NCI-H128 (cell line): Measurements from ENCODE around the gene NR3C2.

Experiments
- DNase-seq: peaks from one replicate; lab custom pipeline; 2025; ENCODE audit not compliant: unreplicated experiment; lab: John Stamatoyannopoulos, UW

NR3C2 gene

DNA sequence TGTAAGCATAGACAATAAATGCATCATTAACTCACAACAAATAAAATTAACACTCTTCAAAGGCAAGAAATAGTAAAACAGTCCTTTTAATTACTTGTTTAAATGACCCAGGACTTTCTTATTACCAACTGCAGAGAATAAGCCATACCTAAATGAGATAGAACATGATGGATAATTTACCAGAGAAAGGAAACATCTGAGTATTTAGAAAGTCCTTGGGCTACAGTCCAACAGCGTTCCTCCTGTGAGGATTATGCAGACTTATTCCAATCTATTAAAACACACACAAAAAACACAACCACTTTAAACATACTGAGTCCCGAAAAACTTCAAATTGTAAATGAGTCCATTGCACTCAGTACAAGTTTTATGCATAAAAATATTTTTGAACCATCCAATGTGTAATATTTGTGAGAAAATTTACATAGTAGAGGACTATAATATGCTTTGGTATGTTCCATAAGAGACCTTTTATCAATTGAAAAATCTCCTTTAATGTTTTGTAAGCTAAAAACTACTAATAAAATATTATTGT lies 129.2 kb downstream of the NR3C2 start:
- DNase-seq: no peak

- no peak for DNase-seq
These were observed 130.7 kb downstream of the NR3C2 start for GRCh38 chr4:148311526-148311925.

GRCh38 chr4:148310756-148311155 lies 131.5 kb downstream of the NR3C2 start:
- DNase-seq: no peak

DNA sequence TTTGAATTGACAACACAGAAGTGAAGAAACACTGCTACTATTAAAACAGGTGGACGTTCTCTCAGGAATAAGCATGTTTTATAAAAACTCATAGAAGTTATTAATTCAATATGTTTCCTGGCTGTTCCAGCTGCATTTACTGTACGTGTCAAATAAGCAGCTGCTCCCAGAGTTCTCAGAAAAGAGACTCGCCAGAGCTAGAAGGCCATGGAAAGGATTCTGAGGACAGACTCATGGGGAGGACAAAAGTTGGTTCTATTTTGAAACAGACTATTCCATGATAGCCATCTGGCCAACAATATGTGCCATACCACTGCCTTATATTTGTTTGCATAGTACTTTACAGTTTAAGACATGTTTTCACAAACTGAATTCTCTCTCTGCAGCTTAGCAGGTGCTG lies 136.5 kb downstream of the NR3C2 start:
- DNase-seq: no peak

GRCh38 chr4:148302416-148302815 lies 139.8 kb downstream of the NR3C2 start:
- DNase-seq: no peak

DNA sequence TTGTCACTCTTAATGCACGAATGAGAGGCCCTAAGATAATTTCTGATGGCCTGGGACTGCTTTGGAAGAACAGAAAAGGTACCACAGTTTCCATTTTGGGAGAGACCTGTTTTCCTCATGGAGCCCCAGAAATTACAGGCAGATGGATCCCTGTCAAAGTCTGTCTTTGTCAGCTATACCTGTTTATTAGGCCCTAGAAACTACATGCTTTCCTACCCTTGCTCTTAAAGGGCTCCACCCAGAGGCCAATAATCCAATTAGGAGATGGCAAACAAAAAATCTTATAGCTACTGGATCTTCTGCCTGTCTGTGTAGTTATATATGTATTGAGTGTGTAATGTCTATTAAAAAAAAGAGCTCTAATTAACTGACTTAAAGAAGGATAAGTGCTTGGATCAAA lies 141.3 kb downstream of the NR3C2 start:
- no peak for DNase-seq

- DNase-seq: no peak
These were observed 142.9 kb downstream of the NR3C2 start for GRCh38 chr4:148299337-148299736.

DNA sequence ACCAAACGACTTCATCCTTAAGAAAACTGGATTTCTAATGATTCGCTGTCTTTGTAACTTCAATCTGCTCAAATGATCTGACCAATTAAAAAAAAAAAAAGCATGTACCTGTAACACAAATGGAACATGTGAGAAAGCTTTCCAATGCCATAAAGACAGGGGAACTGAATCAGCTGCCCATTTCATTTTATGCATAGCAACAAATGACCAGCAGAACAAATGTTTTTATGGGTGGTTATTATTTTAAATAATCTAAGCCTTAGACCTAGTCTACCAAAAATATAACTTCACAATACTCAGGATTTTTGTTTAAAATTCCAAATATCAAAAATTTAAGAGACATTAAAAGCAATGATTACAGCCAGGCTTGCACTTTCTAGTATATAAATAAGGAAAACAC lies 145.7 kb downstream of the NR3C2 start:
- DNase-seq: no peak

- DNase-seq: no peak
These were observed 146.6 kb downstream of the NR3C2 start for GRCh38 chr4:148295642-148296041.

- no peak for DNase-seq
These were observed 148.6 kb downstream of the NR3C2 start for GRCh38 chr4:148293571-148293970.

- DNase-seq: no peak
These were observed 149.5 kb downstream of the NR3C2 start for GRCh38 chr4:148292686-148293085.

GRCh38 chr4:148289740-148290139 lies 152.5 kb downstream of the NR3C2 start:
- DNase-seq: no peak

DNA sequence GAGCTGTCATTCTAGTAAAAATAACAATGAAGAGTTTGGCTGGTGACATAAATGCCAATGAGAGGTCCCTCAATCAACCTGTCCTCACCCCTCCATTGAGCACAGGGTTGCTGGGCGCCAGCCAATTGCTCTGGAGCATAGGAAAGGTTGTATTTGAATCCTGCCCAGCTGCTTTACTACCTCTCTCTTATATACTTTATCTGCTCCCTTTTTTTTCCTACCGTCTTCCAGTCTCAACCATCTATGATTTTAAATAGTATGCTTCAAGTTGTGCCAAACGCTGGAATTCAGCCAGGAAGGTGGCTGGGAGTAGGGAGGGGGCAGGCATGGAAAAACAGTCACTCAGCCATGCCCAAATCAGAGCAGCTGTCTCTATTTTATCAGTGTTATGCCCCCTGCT lies 153.8 kb downstream of the NR3C2 start:
- DNase-seq: no peak

DNA sequence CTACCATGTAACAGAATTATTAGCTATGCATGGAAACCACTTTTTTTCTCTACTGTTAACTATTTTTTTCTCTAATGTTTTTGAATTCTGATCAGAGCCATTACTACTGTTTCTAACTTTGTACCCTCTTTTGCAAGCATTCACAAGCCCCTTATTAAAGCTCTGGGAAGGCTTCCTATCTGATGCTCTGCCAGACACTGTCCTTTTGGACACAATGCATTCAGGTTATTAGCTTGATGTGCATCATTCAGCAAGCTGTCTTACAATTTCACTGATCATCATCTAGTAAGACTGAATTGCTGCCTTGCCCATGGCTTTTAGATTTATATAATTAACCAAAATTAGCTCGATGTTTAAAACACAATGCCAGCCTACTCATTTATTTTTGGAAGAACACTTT lies 155.1 kb downstream of the NR3C2 start:
- no peak for DNase-seq

DNA sequence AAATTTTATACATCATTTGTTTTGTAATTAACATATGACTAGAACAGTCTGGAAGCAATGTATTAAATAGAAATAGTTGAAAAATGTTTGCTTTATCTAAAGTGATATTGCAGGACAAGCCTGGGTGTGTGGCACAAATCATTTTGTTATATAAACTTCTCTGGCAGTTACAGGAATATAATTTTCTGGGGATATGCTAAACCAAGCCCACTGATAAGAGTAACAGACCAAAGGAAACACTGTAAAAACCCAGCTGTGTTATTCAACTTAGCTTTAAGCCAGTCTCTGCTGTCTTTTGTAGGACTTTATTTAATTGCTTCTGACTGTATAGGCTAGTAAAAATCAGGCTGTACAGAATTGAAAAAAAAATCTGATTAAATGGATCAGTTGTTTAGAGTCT lies 156.2 kb downstream of the NR3C2 start:
- no peak for DNase-seq

- no peak for DNase-seq
These were observed 158.5 kb downstream of the NR3C2 start for GRCh38 chr4:148283665-148284064.

GRCh38 chr4:148278310-148278709 lies 163.9 kb downstream of the NR3C2 start:
- no peak for DNase-seq

DNA sequence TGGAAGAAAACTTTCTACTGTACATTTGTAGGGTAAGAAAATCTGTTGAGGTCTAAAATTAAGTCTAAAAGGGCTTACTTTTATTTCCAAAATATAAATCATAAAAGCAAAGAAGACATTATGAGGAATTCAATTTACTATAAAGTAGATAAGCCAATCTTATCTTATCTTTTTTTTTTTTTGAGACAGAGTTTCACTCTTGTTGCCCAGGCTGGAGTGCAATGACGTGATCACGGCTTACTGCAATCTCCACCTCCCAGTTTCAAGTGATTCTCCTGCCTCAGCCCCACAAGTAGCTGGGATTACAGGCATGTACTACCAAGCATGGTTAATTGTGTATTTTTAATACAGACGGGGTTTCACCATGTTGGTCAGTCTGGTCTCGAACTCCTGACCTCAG lies 166.9 kb downstream of the NR3C2 start:
- DNase-seq: no peak

DNA sequence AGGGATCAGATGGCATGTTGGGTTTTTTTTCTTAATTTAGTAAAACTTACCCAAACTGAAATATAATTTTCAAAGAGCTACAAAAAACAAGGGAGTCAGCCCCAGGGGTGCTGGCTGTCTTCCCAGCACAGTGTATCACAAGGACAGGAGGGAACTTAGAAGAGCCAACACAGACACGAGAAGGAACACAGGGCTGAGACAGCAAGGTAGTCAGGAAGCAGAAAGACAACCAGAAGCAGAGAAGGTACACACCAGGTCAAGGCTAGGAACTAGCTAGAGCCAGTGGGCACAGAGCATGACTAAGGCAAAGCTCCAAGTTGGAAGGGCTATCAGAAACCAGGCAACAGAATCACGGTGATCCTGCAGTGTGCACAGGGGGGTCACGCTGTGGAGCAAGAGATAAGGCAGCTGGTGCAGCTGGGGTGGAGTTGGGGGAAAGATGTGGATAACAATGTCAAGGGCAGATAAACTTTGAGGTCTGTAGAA lies 168.7 kb downstream of the NR3C2 start:
- DNase-seq: no peak

DNA sequence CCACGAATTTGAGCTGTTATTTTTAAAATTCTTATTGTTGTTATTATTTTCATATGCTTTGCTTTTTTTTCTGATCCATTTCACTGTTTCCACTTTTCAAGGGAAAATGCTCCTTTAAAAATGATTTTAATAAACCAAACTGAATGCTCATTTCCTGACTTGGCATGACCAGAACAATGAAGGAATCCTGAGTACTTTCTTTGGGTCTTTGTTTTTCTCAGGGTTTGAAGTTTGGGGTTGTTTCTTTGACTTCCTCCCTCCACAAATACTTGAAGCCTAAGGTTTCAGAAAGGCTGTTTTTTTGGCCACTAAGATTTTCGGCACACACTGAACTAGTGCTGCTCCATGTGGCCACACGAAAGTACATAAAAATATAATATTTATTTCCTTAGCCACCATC lies 171.0 kb downstream of the NR3C2 start:
- no peak for DNase-seq

DNA sequence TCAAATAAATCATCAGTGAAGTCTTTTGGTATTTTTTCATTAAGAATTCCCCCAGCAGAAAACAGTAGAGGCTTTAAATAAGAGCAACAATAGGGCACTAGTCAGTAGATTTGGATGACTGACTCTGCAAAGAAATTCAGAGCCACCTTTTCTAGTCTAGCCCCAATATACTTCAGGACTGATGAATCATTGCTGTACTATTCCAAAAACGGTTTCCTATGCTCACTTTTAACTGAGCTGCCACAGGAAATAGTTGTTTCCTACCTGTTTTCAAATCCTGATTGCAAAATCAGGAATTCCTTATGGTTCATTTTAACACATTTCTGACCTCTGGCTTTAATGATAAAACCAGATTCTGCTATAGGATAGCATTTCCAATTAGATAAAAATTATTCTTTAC lies 171.6 kb downstream of the NR3C2 start:
- DNase-seq: no peak

GRCh38 chr4:148268835-148269234 lies 173.4 kb downstream of the NR3C2 start:
- no peak for DNase-seq

DNA sequence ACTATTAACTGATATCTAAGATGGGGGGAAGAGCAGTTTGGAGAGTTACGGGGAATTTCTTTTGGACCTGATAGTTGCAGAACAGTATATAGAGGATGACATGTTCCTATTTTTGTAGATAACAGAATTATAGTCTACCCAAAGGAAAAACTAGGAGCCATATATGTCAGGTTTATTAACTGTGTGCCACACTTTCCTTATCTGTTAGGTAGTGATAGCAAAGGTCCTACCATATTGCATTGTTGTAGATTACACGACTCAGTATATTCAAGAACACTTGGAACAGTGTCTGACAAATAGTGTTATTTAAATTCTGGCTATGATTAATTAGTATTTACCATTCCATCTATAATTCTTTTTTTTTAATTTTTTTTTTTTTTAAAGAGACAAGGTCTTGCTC lies 175.3 kb downstream of the NR3C2 start:
- no peak for DNase-seq

DNA sequence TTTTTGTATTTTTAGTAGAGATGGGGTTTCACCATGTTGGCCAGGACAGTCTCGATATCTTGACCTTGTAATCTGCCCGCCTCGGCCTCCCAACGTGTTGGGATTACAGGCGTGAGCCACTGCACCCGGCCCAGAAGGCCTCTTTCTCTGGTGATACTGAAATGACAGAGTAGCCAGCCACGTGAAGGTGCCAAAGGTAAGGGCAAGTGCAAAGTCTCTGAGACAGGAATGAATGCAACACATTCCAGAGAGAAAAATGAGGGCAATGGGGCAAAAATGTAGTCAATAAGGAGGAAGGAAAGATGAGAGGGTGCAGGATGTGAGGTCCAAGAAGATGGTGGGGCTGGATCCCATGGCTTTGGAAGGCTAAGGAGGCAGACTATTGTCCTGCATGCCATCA lies 176.0 kb downstream of the NR3C2 start:
- no peak for DNase-seq
